GM12878 (cell line): ENCODE data around the gene CDKN1B. TPM values are rescaled to one million over a fixed set of nuclear protein-coding genes. Genes with fewer than 3 reads are reported as not detected.

Experiments
- ATAC-seq: fragments of 200-7000 bp; cut with Tn5 transposase; 3 replicates; pipeline ENCODE4 v1.9.1; 2020; ENCODE audit warnings: mild to moderate bottlenecking, moderate library complexity
- BruUV-seq: library from RNA; stranded (reverse); fragments of 400-500 nt; replicated peaks from 2 replicates; lab custom pipeline; 2021; lab: Mats Ljungman, UMichigan
- CTCF ChIA-PET: fragments of 300-600 bp; sonication (Branson Sonifier 250); formaldehyde crosslinking; extraction: SDS; loops from one replicate; lab custom pipeline; 2021; ENCODE audit warnings: inconsistent platforms; lab: Yijun Ruan, JAX
- POLR2A ChIA-PET: fragments of 350-600 bp; formaldehyde crosslinking; extraction: SDS; loops from one replicate; lab custom pipeline; 2021; ENCODE audit warnings: inconsistent platforms; lab: Charles Lee
- RAD21 ChIA-PET: fragments of 300-600 bp; sonication (Branson Sonifier 250); formaldehyde crosslinking; loops from one replicate; lab custom pipeline; 2023; ENCODE audit warnings: antibody characterized with exemption; ENCODE audit not compliant: unreplicated experiment; lab: Charles Lee
- SMC1A ChIA-PET: fragments of 300-600 bp; sonication (Branson Sonifier 250); formaldehyde crosslinking; loops from one replicate; lab custom pipeline; 2023; ENCODE audit not compliant: unreplicated experiment, uncharacterized antibody; lab: Charles Lee
- DNase-seq: peaks from one replicate; pipeline ENCODE4 v3.0.0-alpha.2; 2011; ENCODE audit warnings: low read depth, low spot score
- FAIRE-seq: peaks from 3 replicates; lab custom pipeline; 2011; peaks lifted over from hg19 to GRCh38; lab: Jason Lieb, UNC
- H2AFZ ChIP-seq: 2 replicates; pipeline ENCODE4 v1.6.0; 2011; ENCODE audit warnings: low read depth, low read length, control low read depth; ENCODE audit not compliant: control insufficient read depth
- H3K27ac ChIP-seq: 2 replicates; pipeline ENCODE4 v1.5.1; 2011; ENCODE audit warnings: control low read depth; ENCODE audit not compliant: control insufficient read depth, insufficient read depth
- H3K27me3 ChIP-seq, 2 experiments: replicated peaks in 1 of 2; 2 replicates each; pipeline versions ENCODE4 v1.6.0 to v1.6.1; 2011; ENCODE audit warnings: low read length in 1 of 2; ENCODE audit not compliant: control insufficient read depth in 2 of 2, insufficient read depth in 2 of 2
- H3K36me3 ChIP-seq, 2 experiments: 2 replicates each; pipeline ENCODE4 v1.5.1; 2011; ENCODE audit warnings: low read length in 1 of 2; ENCODE audit not compliant: control insufficient read depth in 2 of 2, insufficient read depth in 2 of 2
- H3K4me1 ChIP-seq: 2 replicates; pipeline ENCODE4 v1.6.1; 2011; ENCODE audit warnings: mild to moderate bottlenecking, low read length, moderate library complexity, mixed read lengths; ENCODE audit not compliant: control insufficient read depth, insufficient read depth
- H3K4me2 ChIP-seq: 2 replicates; pipeline ENCODE4 v1.6.0; 2011; ENCODE audit warnings: control low read depth; ENCODE audit not compliant: control insufficient read depth, insufficient read depth
- H3K4me3 ChIP-seq: fragments of 200-600 bp; sonication (generic); 2 replicates; pipeline ENCODE4 v1.5.1; 2016
- H3K79me2 ChIP-seq: 2 replicates; pipeline ENCODE4 v1.6.0; 2011; ENCODE audit warnings: low read length; ENCODE audit not compliant: control insufficient read depth, insufficient read depth
- H3K9ac ChIP-seq: 2 replicates; pipeline ENCODE4 v1.8.0; 2011; ENCODE audit warnings: low read length, control low read depth, mixed read lengths; ENCODE audit not compliant: control insufficient read depth, insufficient read depth
- H3K9me3 ChIP-seq: replicated peaks from 3 replicates; pipeline ENCODE4 v1.5.1; 2011; ENCODE audit warnings: mild to moderate bottlenecking, low read length; ENCODE audit not compliant: control insufficient read depth, insufficient read depth
- H4K20me1 ChIP-seq: 2 replicates; pipeline ENCODE4 v1.6.0; 2011; ENCODE audit not compliant: control insufficient read depth, insufficient read depth
- DPF2 ChIP-seq: fragments of 450-650 bp; IDR thresholded peaks from 2 replicates; pipeline ENCODE4 v1.6.1; 2017; ENCODE audit warnings: mild to moderate bottlenecking
- E2F4 ChIP-seq: IDR thresholded peaks from 2 replicates; pipeline ENCODE4 v1.6.1; 2012; ENCODE audit warnings: low read depth, low read length, improper control_type of control experiment
- EED ChIP-seq: sonication (generic); IDR thresholded peaks from 2 replicates; pipeline ENCODE4 v1.6.1; 2016; ENCODE audit warnings: antibody characterized with exemption, low read depth
- GATAD2B ChIP-seq: fragments of 450-650 bp; conservative IDR thresholded peaks from 2 replicates; pipeline ENCODE4 v1.6.1; 2017; ENCODE audit warnings: low read depth, mild to moderate bottlenecking, moderate library complexity
- HDAC6 ChIP-seq: fragments of 200-600 bp; sonication (generic); IDR thresholded peaks from one replicate; pipeline ENCODE4 v1.8.0; 2017; ENCODE audit warnings: antibody characterized with exemption; ENCODE audit not compliant: unreplicated experiment
- IKZF1 ChIP-seq: fragments of 450-650 bp; conservative IDR thresholded peaks from 2 replicates; pipeline ENCODE4 v1.6.1; 2017; ENCODE audit warnings: antibody characterized with exemption, mild to moderate bottlenecking
- IRF3 ChIP-seq: fragments of 450-650 bp; IDR thresholded peaks from 2 replicates; pipeline ENCODE4 v1.6.1; 2014; ENCODE audit warnings: mild to moderate bottlenecking
- IRF4 ChIP-seq: IDR thresholded peaks from 2 replicates; pipeline ENCODE4 v1.6.1; 2011; ENCODE audit warnings: low read depth, low read length
- IRF5 ChIP-seq: fragments of 450-650 bp; IDR thresholded peaks from 2 replicates; pipeline ENCODE4 v1.6.1; 2017; ENCODE audit warnings: borderline replicate concordance
- JUNB ChIP-seq: IDR thresholded peaks from 2 replicates; pipeline ENCODE4 v1.6.1; 2016; ENCODE audit warnings: antibody characterized with exemption, mild to moderate bottlenecking
- KLF5 ChIP-seq: fragments of 450-650 bp; IDR thresholded peaks from 2 replicates; pipeline ENCODE4 v1.6.1; 2014; ENCODE audit warnings: mild to moderate bottlenecking; ENCODE audit not compliant: partially characterized antibody
- ZNF687 ChIP-seq: fragments of 450-650 bp; IDR thresholded peaks from 2 replicates; pipeline ENCODE4 v1.6.1; 2017; ENCODE audit warnings: mild to moderate bottlenecking, moderate library complexity
- WGBS: methylation state at CpG from one replicate; pipeline ENCODE4 v1.1.6; 2016; ENCODE audit warnings: low lambda C conversion rate; ENCODE audit not compliant: insufficient replicate concordance, insufficient coverage; ENCODE audit errors: missing lambda C conversion rate; 5-methylcytosine and 5-hydroxymethylcytosine counted together
- in situ Hi-C: fragments of 300-500 bp; cut with MboI; formaldehyde crosslinking; loops from 9 replicates; pipeline ENCODE4 v1.14.3; 2018; ENCODE audit warnings: mixed read lengths
- intact Hi-C: fragments of 100-400 bp; cut with micrococcal nuclease; formaldehyde crosslinking; loops from one replicate; pipeline ENCODE4 v1.14.2; 2022; ENCODE audit not compliant: unreplicated experiment
- polyA plus RNA-seq, 11 experiments: library from polyadenylated mRNA; depleted of rRNA in 4 of 11; unstranded in 6 of 11; stranded (reverse) in 5 of 11; fragments of >200 nt; fragmentation: Nextera tagmentation in 4 of 11; fragmentation: Illumina TruSeq in 1 of 11; extraction: Ambion mirVana in 4 of 11; extraction: Trizol in 1 of 11; gene quantifications; 1 replicate in 1 of 11; 2 replicates in 10 of 11; pipeline versions ENCODE4 v1.2.1 to v1.2.3, GENCODE V29; 2011 to 2016; ENCODE audit warnings: inconsistent platforms in 2 of 11, missing spikeins in 2 of 11, low read depth in 1 of 11
- total RNA-seq, 4 experiments: library from RNA; depleted of rRNA in 3 of 4; stranded (reverse); fragments of >200 nt in 3 of 4; fragmentation: Illumina TruSeq in 1 of 4; extraction: Trizol in 1 of 4; gene quantifications; 2 replicates each; pipeline versions ENCODE4 v1.2.1 to v1.2.3, GENCODE V29; 2013 to 2021

The CDKN1B gene
- total and polyA plus RNA-seq, 10 of the 15 experiments (the other 5 are each of a cell fraction or from before 2014, with no cell fraction given): 4.2 to 39.1 (median 23.1) TPM

GRCh38 chr12:12686925-12687324, 30.2 kb upstream of the CDKN1B start (continued):
- TF ChIP-seq EED: no peak
- TF ChIP-seq IKZF1: no peak
- no peak for TF ChIP-seq E2F4
- no peak for TF ChIP-seq KLF5
- no peak for TF ChIP-seq IRF5
- no peak for TF ChIP-seq IRF3
- no peak for TF ChIP-seq GATAD2B

- POLR2A ChIA-PET: interaction anchor here (0.5 to 1.9 kb wide), 6 partner anchors 16 to 139 kb away, joined by 3 to 12 read pairs (median 3); partner anchors contain the start of gene DUSP16
These were observed 27.4 kb upstream of the CDKN1B start for GRCh38 chr12:12689647-12690300.

More at GRCh38 chr12:12689647-12690300, 27.4 kb upstream of the CDKN1B start:
- TF ChIP-seq JUNB (peak; percentile 41), EED (0 out of 2 replicates have a peak, but pooled peaks have one; percentile 12), ZNF687 (peak; percentile 21; the same call in 1 of the 2 replicates), HDAC6 (no peak), DPF2 (0 out of 2 replicates have a peak, but pooled peaks have one; percentile 34), IRF4 (no peak)
- TF ChIP-seq, all 136 proteins: peak for 4
- no peaks in the 10 kb centered on the region for H3K9me3 ChIP-seq
- no TSS peak for BruUV-seq
- intact Hi-C loops: no loop called here
- in situ Hi-C loops: loop anchor here (10.0 kb wide), 1 partner anchor 1125 kb away; no protein-coding TSS in a partner anchor
- no peaks in the 10 kb centered on the region for H3K27me3 ChIP-seq
- WGBS: 51% methylated on average over 5 of the region's 5 CpGs
- peaks cover 48% of the 10 kb centered on the region for H3K4me1 ChIP-seq
- peak overlapping the region; percentile 54; the same call in 1 of the 2 replicates for H3K4me2 ChIP-seq
- DNase-seq (no peak), FAIRE-seq (no peak), ATAC-seq (peak; percentile 68)
- H3K27ac ChIP-seq: peak overlapping the region; percentile 38; the same call in 1 of the 2 replicates
- ChIA-PET RAD21 (interaction anchor here (0.6 to 2.4 kb wide), 10 partner anchors 10 to 135 kb away, joined by 3 to 11 read pairs (median 4); no protein-coding TSS in a partner anchor), SMC1A (interaction anchor here (0.7 to 3.4 kb wide), 17 partner anchors 10 to 305 kb away, joined by 3 to 29 read pairs (median 4); partner anchors contain the start of genes CDKN1B and DUSP16), CTCF (interaction anchor here (0.7 to 2.6 kb wide), 11 partner anchors 9 to 313 kb away, joined by 3 to 13 read pairs (median 4); no protein-coding TSS in a partner anchor)
- no peak overlapping the region for H3K4me3 ChIP-seq
- no peaks in the 10 kb centered on the region for H3K79me2 ChIP-seq
- H3K9ac ChIP-seq: no peak overlapping the region
- peak overlapping the region; percentile 28; the same call in 1 of the 2 replicates for H2AFZ ChIP-seq
- H4K20me1 ChIP-seq: no peaks in the 10 kb centered on the region
- H3K36me3 ChIP-seq: no peaks in the 10 kb centered on the region; a peak in 1 of 4 replicates
